NCI-H128 (cell line): ENCODE measurements around the gene JPH3.
"Not testable (repeated sequence)": the region's sequence is repeated elsewhere in the genome, so short reads cannot be mapped to it uniquely, and the experiment has no call there.

Source experiments
- DNase-seq: peaks from one replicate; lab custom pipeline; 2025; ENCODE audit not compliant: unreplicated experiment; lab: John Stamatoyannopoulos, UW

Gene JPH3

GRCh38 chr16:87678618-87679017, 76.3 kb downstream of the JPH3 start:
- no peak for DNase-seq

DNA sequence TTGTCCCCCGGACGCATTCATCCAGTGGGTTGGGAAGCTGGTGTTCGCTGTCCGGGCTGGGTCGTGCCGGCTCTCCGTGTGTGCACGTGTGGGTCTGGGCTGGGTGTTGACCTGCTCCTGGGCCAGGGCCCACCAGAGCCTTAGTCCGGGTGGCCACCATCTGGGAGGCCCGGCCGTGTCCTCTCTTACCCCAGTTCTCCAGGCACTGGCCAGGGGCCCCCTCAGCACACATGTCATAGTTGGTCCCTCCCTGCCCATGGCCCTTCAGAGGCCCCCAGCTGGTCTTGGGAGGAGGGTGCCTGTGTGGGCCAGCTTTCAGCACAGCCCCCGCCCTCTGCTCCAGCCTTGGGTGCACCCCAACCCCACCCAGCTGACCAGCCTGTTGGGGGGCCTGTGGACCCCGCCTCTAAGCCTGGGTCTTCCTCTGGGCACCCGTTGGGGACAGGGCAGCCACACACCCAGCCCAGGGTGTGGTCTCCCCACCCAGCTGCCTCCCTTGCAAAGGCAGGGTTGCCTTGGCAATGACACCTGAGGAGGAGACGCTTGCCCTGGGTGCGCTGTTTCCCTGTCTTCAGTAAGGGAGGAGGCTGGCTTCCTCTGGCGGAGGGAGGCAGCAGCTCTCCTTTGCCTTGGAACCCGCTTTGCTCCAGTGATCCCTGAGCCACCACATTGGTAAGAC, 77.4 kb downstream of the JPH3 start:
- DNase-seq: no peak

- DNase-seq: no peak
Measured at GRCh38 chr16:87680272-87680644, 78.0 kb downstream of the JPH3 start.

GRCh38 chr16:87681051-87681602, 78.8 kb downstream of the JPH3 start:
- DNase-seq: not testable (repeated sequence)

DNA sequence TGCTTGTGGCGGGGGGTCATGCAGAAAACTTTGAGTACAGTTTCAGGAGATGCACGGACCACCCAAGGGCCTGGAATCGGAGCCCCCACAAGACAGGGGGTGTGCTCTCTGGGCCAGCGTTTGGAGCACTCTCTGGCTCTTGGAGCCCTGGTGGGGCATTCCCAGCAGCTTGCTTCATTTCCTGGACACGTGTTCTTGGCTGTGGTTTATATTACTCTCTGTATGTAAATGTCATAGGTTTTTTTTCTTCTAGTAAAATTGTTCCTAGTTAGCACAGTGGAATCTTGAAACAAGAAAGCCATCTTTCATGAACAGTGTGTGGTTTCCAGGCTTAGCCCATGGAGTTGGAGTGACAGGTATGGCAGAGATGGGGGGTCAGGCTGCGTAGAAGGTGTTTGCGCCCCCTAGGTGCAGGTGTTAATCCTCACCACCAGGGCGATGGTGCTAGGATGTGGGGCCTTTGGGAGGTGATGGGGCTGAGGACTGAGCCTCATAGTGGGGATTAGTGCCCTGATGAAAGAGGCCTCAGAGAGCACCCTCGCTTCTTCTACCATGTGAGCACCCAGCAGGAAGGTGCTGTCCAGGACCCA, 79.8 kb downstream of the JPH3 start:
- no peak for DNase-seq

DNA sequence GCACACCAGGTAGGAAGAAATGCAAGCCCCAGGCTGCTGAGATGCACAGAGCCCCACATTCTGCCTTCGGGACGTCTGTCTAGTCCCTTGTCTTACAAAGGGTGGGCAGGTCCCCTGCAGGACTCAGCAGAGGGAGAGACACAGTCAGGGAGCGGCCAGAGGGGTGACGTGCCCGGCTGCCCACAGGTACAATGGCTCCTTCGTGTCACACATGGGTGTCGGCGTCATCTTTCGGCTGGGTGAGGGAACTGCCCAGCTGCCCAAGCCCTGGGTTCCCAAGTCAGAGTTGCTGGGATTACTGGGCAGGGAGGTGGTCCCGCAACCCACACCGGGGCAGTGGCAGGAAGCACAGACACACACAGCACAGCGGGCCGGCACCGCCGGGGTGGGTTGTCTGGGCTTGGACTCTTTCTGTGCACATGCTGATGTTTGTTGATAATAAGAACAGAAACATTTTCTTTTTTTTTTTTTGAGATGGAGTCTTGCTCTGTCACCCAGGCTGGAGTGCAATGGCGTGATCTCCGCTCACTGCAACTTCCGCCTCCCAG, 80.6 kb downstream of the JPH3 start:
- DNase-seq: no peak

- DNase-seq: no peak
Measured at GRCh38 chr16:87684106-87684677, 81.9 kb downstream of the JPH3 start.

- DNase-seq: no peak
Measured at GRCh38 chr16:87684711-87685404, 82.5 kb downstream of the JPH3 start.

GRCh38 chr16:87685405-87685755, 83.1 kb downstream of the JPH3 start:
- no peak for DNase-seq

DNA sequence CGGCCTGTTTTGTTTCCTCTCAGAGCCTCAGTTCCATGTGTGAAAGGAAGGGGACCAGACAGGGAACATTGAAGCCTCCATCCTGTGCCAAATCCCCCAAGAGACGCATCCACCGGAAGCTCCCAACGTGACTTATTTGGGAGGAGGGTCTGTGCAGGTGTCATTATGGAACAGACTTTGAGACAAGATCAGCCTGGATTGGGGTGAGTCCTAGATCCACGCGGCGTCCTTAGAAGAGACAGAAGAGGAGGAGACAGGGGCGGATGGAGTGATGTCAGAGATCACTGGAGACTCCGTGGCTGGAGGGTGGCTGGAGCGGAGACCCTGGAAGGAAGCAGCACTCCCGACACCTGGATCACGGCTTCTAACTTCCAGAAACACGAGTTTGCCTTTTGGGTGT, 83.5 kb downstream of the JPH3 start:
- no peak for DNase-seq

DNA sequence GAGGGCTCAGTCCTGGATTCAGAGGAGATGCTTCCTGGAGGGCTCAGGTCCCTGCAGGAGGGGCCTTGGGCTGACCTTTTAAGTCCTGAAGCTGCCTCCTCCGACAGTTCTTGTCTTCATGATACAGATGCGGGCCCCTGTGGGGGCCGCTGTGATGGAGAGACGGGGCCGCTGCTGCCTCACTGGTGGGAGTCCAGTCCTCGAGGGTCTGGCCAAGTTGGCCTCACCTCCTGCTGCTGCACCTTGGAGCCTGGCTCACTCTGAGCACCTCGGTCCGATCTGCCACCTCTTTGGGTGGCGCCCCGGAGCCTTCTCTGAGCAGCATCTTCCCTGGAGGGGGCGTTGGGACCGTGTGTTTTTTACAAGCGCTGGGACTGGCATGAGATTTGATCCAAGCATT, 84.4 kb downstream of the JPH3 start:
- DNase-seq: no peak

DNA sequence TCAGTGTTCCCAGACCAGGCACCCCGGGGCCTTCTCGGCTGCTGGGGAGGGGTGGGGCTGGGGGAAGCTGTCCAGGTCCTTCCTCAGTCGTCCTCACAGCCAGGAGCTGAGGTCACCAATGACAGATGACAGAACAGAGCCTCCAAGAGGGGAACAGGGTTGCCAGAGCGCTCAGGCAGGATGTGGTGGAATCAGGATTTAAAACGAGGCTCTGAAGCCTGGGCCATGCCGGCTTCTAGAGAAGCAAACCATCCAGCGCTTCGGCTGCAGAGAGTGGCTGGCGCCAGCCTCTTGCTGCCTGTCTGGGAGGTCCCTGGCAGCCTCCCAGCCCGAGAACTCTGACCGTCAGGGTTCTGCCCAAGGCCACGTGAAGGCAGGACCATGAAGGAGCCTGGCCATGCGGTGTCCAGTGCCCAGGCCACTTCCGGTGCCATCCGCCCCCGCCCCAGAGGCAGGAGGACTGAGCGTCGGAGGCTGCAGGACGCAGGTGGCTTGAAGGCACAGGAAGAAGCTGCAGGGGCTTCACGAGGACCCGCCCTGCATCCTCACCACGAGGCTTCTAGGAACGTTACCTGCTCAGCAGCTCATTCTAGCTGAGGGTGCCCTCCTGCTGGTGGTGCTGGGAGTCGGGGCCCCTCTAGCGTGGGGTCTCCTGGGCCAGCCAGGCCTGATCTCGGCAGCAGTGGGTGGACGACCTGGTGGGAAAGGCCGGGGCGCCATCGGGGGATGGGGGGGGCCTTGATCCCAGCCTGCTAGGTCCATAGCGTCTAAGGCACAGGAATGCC, 85.0 kb downstream of the JPH3 start:
- no peak for DNase-seq

- no peak for DNase-seq
Measured at GRCh38 chr16:87687998-87688529, 85.8 kb downstream of the JPH3 start.

DNA sequence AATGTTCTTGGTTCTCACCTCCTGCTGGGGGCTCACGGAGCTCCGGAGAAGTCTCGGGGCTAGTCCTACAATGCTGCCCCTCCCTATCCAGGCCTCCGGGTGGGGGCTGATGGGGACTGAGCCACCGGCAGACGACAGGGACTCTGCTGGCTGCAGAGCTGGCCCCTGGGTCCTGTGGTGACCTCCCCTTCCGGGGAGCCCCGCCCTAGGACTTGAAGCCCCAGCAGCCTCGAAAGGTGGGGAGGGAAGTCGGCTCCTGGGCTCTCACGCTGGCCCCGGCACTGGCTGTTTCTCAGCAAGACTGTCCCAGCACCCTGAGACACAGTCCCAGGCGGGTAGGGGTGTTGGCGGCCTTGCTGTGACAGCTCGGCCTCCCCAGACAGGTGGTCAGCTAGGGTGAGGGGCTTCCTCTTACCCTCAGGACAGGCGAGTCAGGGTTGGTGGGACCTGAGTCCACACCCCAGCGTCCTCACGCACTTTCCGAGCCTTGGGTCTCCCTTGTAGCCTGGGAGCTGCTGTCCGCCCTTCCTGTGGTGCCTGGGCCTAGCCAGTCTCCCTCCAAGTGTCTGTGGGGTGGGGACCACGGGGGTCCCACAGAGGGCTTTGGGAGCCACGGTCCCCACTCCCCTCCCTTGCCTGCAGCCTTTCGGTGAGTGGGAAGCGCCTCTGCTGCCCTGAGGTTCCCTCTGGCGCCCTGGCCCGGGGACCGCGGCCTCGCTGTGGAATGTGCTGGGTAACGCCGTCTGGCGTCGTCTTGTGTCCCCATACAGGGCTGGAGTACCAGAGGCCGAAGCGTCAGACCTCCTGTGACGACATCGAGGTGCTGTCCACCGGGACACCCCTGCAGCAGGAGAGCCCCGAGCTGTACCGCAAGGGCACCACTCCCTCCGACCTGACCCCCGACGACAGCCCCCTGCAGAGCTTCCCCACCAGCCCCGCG, 86.8 kb downstream of the JPH3 start:
- DNase-seq: no peak

GRCh38 chr16:87689956-87690465, 87.7 kb downstream of the JPH3 start:
- no peak for DNase-seq

GRCh38 chr16:87690911-87691685, 88.8 kb downstream of the JPH3 start:
- DNase-seq: no peak

DNA sequence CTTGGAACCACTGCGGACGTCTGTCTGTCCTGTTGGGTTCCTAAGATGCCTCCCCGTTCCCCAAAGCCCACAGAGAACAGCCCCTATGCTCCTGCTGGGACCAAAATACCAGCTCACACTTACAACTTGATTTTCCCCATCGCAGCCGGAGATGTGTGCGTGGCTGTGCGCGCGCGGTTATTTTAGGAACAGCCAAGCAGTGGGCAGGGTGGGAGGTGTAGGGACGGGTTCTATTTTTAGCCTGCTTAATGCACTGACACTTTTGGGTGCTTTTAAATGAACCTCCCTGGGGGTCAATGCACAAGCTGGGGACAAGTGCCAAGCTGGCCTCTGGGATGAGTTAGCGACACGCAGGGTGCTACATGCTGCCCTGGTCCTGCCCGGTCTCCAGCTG, 89.4 kb downstream of the JPH3 start:
- DNase-seq: no peak

DNA sequence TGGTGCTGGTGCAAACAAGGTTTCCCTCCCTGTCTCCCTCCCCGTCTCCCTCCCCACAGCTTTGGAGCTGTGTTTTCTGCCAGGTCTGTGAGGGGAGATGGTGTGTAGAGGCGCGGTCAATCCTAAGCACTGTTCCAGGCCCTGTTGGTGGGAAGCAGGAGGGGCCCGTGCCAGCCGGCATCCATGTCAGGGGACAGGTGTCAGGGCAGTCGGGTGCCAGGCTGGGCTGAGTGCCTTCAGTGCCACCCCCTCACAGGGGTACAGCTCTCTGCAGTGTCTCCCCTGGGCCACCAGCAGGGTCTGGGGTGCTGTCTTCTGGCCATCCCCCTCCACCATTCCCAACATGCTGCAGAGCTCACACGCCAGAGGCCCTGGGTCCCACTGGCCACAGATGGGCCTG, 89.9 kb downstream of the JPH3 start:
- DNase-seq: no peak

DNA sequence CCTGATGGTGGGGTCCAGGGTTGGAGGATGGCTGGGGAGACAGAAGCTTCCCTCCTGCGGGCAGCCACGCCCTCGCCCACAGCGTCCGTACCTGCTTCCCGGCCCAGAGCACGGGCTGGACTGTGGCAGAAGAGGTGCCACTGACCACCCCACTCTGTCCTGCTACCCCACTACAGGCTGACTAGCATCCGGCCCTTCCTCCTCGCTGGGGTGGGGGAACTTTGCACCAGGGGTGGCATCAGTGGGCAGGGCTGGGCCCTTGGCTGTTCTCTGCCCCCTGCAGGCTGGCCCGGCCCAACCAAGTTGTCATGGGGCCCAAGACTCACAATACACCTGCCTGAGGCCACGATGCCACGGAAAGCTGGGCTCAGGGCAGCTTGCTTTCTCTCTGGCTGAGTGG, 90.4 kb downstream of the JPH3 start:
- DNase-seq: no peak
